Liver (tissue), 9 donors: ENCODE data around the gene RAB3B. TPM values are rescaled to one million over a fixed set of nuclear protein-coding genes. Genes with fewer than 3 reads are reported as not detected.

ENCODE experiments used
- DNase-seq: peaks from one replicate; pipeline ENCODE4 v3.0.0-alpha.2; 2017; ENCODE audit warnings: low spot score
- H3K27ac ChIP-seq, 2 donors: one replicate each; pipeline ENCODE4 v1.7.0; 2013; ENCODE audit warnings: inconsistent platforms in 2 of 2, low read length in 2 of 2, control low read depth in 1 of 2, low read depth in 1 of 2, mild to moderate bottlenecking in 1 of 2
- H3K27me3 ChIP-seq, 4 donors: one replicate each; pipeline versions ENCODE4 v1.6.1 to v1.7.0; 2013; ENCODE audit warnings: low read length in 3 of 4, inconsistent platforms in 1 of 4, mild to moderate bottlenecking in 1 of 4, moderate library complexity in 1 of 4; ENCODE audit not compliant: control insufficient read depth in 4 of 4, insufficient read depth in 4 of 4
- H3K36me3 ChIP-seq, 4 donors: one replicate each; pipeline versions ENCODE4 v1.6.1 to v1.7.0; 2013; ENCODE audit warnings: low read length in 3 of 4, mild to moderate bottlenecking in 3 of 4, low read depth in 1 of 4, moderate library complexity in 1 of 4; ENCODE audit not compliant: control insufficient read depth in 4 of 4, insufficient read depth in 3 of 4
- H3K4me1 ChIP-seq, 4 donors: one replicate each; pipeline versions ENCODE4 v1.6.1 to v1.7.0; 2013; ENCODE audit warnings: low read length in 3 of 4, mild to moderate bottlenecking in 3 of 4, moderate library complexity in 1 of 4; ENCODE audit not compliant: control insufficient read depth in 4 of 4, insufficient read depth in 4 of 4
- H3K4me3 ChIP-seq, 3 donors: one replicate each; pipeline versions ENCODE4 v1.6.1 to v1.7.0; 2013; ENCODE audit warnings: low read length in 3 of 3, control low read depth in 1 of 3, low read depth in 1 of 3, mild to moderate bottlenecking in 1 of 3
- H3K9ac ChIP-seq, 2 donors: one replicate each; pipeline ENCODE4 v1.7.0; 2013; ENCODE audit warnings: low read length in 2 of 2, mild to moderate bottlenecking in 2 of 2, moderate library complexity in 2 of 2, control low read depth in 1 of 2, low read depth in 1 of 2
- H3K9me3 ChIP-seq, 4 donors: one replicate each; pipeline versions ENCODE4 v1.6.1 to v1.7.0; 2013; ENCODE audit warnings: low read length in 3 of 4; ENCODE audit not compliant: control insufficient read depth in 4 of 4
- EGR1 ChIP-seq, 2 donors: IDR thresholded peaks; 2 replicates each; pipeline ENCODE4 v1.6.1; 2016 to 2018; ENCODE audit warnings: antibody characterized with exemption in 2 of 2, low read depth in 2 of 2
- FOXA1 ChIP-seq: IDR thresholded peaks from 2 replicates; pipeline ENCODE4 v1.6.1; 2016; ENCODE audit warnings: antibody characterized with exemption
- FOXA2 ChIP-seq: IDR thresholded peaks from 2 replicates; pipeline ENCODE4 v1.6.1; 2016; ENCODE audit warnings: antibody characterized with exemption
- GABPA ChIP-seq, 2 donors: IDR thresholded peaks in 1 of 2; conservative IDR thresholded peaks in 1 of 2; 2 replicates each; pipeline ENCODE4 v1.6.1; 2016; ENCODE audit warnings: antibody characterized with exemption in 2 of 2, mild to moderate bottlenecking in 1 of 2, moderate library complexity in 1 of 2
- HNF4A ChIP-seq, 2 donors: conservative IDR thresholded peaks; 2 replicates each; pipeline ENCODE4 v1.6.1; 2016; ENCODE audit warnings: antibody characterized with exemption in 2 of 2, mild to moderate bottlenecking in 2 of 2
- HNF4G ChIP-seq: IDR thresholded peaks from 2 replicates; pipeline ENCODE4 v1.6.1; 2016; ENCODE audit warnings: antibody characterized with exemption
- JUND ChIP-seq, 2 donors: IDR thresholded peaks; 2 replicates each; pipeline ENCODE4 v1.6.1; 2016; ENCODE audit warnings: antibody characterized with exemption in 2 of 2
- NR2F2 ChIP-seq: IDR thresholded peaks from 2 replicates; pipeline ENCODE4 v1.6.1; 2016; ENCODE audit warnings: antibody characterized with exemption
- RAD21 ChIP-seq, 2 donors: IDR thresholded peaks; 2 replicates each; pipeline ENCODE4 v1.6.1; 2016; ENCODE audit warnings: antibody characterized with exemption in 2 of 2, mild to moderate bottlenecking in 2 of 2
- RXRA ChIP-seq, 2 donors: IDR thresholded peaks; 2 replicates each; pipeline ENCODE4 v1.6.1; 2017 to 2018; ENCODE audit warnings: antibody characterized with exemption in 2 of 2, mild to moderate bottlenecking in 1 of 2
- SP1 ChIP-seq: IDR thresholded peaks from 2 replicates; pipeline ENCODE4 v1.6.1; 2018; ENCODE audit warnings: antibody characterized with exemption, mild to moderate bottlenecking
- TAF1 ChIP-seq: conservative IDR thresholded peaks from 2 replicates; pipeline ENCODE4 v1.6.1; 2016; ENCODE audit warnings: antibody characterized with exemption, mild to moderate bottlenecking
- YY1 ChIP-seq: IDR thresholded peaks from 2 replicates; pipeline ENCODE4 v1.6.1; 2016; ENCODE audit warnings: antibody characterized with exemption, mild to moderate bottlenecking
- WGBS: extraction: QIAGEN DNeasy Blood & Tissue Kit; methylation state at CpG from one replicate; pipeline ENCODE4 v1.1.7; 2013; 5-methylcytosine and 5-hydroxymethylcytosine counted together
- polyA plus RNA-seq, 2 donors: library from polyadenylated mRNA; stranded (reverse) in 1 of 2; unstranded in 1 of 2; fragments of 200-250 nt in 1 of 2; fragments of >200 nt in 1 of 2; fragmentation: Nextera tagmentation in 1 of 2; extraction: Ambion mirVana in 1 of 2; gene quantifications; one replicate each; pipeline versions ENCODE4 v1.2.1 to v1.2.3, GENCODE V29; 2013 to 2015
- total RNA-seq, 2 donors: library from RNA; depleted of rRNA; stranded (reverse); fragments of >200 nt; gene quantifications; one replicate each; pipeline ENCODE4 v1.2.3, GENCODE V29; 2014
- TF ChIP-seq, protein P1 (sequence below): fragments of 150-350 bp; IDR thresholded peaks from 2 replicates; pipeline ENCODE4 v1.5.1; 2017; ENCODE audit warnings: improper control_type of control experiment, low read depth, low read length; ENCODE audit not compliant: missing input control
- TF ChIP-seq, protein P2 (sequence below): IDR thresholded peaks from 2 replicates; pipeline ENCODE4 v1.6.1; 2016; ENCODE audit warnings: antibody characterized with exemption, mild to moderate bottlenecking
- TF ChIP-seq, protein P3 (sequence below): IDR thresholded peaks from 2 replicates; pipeline ENCODE4 v1.6.1; 2016; ENCODE audit warnings: antibody characterized with exemption
- TF ChIP-seq, protein P4 (sequence below): IDR thresholded peaks from 2 replicates; pipeline ENCODE4 v1.6.1; 2016; ENCODE audit warnings: antibody characterized with exemption
- TF ChIP-seq, protein P5 (sequence below): IDR thresholded peaks from 2 replicates; pipeline ENCODE4 v1.6.1; 2016; ENCODE audit warnings: antibody characterized with exemption
- donor health status: healthy.
- donor health status: healthy.
- donor health status: healthy.
- donor health status: healthy.
- donor health status: healthy.

Gene RAB3B
- total and polyA plus RNA-seq, 4 donors: 0.17 to 5.4 (median 0.32) TPM

DNA sequence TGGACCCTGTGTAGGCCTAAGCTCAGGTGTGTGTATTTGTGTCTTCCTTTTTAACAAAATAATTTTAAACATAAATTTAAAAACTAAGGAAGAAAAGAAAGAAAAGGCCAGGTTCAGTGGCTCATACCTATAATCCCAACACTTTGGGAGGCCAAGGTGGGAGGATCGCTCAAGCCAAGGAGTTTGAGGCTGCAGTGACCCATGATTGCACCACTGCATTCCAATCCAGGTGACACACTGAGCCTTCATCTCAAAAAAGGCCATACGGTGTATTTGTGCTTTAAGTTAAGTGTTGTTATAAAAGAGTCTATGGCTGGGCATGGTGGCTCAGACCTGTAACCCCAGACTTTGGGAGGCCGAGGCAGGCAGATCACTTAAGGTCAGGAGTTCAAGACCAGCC is 8.3 kb downstream of the RAB3B start:
- no peaks in the 10 kb centered on the region for H3K36me3 ChIP-seq
- no peak overlapping the region for H3K4me3 ChIP-seq
- no peaks in the 10 kb centered on the region for H3K27me3 ChIP-seq
- peaks cover 0 to 1% (median 0%) of the 10 kb centered on the region in 4 donors for H3K4me1 ChIP-seq
- H3K27ac ChIP-seq: no peak overlapping the region
- H3K9ac ChIP-seq: no peak overlapping the region
- 95% methylated on average over 3 of the region's 3 CpGs for WGBS
- DNase-seq: no peak
- H3K9me3 ChIP-seq: no peaks in the 10 kb centered on the region
- TF ChIP-seq HNF4A (conservative IDR thresholded peaks at IDR 0.05) (no peak), NR2F2 (no peak), EGR1 (IDR thresholded peaks at IDR 0.05; ENCODE audit: low read depth in 2 of 2) (no peak), HNF4G (no peak), RAD21 (IDR thresholded peaks at IDR 0.05) (no peak), YY1 (no peak), RXRA (IDR thresholded peaks at IDR 0.05) (no peak), GABPA (IDR thresholded peaks at IDR 0.05 in 1 of 2, conservative IDR thresholded peaks at IDR 0.05 in 1 of 2) (no peak), JUND (IDR thresholded peaks at IDR 0.05) (no peak), SP1 (no peak), FOXA2 (no peak), FOXA1 (no peak), TAF1 (no peak)
- TF ChIP-seq, protein P1, sequence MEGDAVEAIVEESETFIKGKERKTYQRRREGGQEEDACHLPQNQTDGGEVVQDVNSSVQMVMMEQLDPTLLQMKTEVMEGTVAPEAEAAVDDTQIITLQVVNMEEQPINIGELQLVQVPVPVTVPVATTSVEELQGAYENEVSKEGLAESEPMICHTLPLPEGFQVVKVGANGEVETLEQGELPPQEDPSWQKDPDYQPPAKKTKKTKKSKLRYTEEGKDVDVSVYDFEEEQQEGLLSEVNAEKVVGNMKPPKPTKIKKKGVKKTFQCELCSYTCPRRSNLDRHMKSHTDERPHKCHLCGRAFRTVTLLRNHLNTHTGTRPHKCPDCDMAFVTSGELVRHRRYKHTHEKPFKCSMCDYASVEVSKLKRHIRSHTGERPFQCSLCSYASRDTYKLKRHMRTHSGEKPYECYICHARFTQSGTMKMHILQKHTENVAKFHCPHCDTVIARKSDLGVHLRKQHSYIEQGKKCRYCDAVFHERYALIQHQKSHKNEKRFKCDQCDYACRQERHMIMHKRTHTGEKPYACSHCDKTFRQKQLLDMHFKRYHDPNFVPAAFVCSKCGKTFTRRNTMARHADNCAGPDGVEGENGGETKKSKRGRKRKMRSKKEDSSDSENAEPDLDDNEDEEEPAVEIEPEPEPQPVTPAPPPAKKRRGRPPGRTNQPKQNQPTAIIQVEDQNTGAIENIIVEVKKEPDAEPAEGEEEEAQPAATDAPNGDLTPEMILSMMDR: no peak
- TF ChIP-seq, protein P2, sequence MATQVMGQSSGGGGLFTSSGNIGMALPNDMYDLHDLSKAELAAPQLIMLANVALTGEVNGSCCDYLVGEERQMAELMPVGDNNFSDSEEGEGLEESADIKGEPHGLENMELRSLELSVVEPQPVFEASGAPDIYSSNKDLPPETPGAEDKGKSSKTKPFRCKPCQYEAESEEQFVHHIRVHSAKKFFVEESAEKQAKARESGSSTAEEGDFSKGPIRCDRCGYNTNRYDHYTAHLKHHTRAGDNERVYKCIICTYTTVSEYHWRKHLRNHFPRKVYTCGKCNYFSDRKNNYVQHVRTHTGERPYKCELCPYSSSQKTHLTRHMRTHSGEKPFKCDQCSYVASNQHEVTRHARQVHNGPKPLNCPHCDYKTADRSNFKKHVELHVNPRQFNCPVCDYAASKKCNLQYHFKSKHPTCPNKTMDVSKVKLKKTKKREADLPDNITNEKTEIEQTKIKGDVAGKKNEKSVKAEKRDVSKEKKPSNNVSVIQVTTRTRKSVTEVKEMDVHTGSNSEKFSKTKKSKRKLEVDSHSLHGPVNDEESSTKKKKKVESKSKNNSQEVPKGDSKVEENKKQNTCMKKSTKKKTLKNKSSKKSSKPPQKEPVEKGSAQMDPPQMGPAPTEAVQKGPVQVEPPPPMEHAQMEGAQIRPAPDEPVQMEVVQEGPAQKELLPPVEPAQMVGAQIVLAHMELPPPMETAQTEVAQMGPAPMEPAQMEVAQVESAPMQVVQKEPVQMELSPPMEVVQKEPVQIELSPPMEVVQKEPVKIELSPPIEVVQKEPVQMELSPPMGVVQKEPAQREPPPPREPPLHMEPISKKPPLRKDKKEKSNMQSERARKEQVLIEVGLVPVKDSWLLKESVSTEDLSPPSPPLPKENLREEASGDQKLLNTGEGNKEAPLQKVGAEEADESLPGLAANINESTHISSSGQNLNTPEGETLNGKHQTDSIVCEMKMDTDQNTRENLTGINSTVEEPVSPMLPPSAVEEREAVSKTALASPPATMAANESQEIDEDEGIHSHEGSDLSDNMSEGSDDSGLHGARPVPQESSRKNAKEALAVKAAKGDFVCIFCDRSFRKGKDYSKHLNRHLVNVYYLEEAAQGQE: no peak
- TF ChIP-seq, protein P3, sequence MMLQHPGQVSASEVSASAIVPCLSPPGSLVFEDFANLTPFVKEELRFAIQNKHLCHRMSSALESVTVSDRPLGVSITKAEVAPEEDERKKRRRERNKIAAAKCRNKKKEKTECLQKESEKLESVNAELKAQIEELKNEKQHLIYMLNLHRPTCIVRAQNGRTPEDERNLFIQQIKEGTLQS: no peak
- TF ChIP-seq, protein P4, sequence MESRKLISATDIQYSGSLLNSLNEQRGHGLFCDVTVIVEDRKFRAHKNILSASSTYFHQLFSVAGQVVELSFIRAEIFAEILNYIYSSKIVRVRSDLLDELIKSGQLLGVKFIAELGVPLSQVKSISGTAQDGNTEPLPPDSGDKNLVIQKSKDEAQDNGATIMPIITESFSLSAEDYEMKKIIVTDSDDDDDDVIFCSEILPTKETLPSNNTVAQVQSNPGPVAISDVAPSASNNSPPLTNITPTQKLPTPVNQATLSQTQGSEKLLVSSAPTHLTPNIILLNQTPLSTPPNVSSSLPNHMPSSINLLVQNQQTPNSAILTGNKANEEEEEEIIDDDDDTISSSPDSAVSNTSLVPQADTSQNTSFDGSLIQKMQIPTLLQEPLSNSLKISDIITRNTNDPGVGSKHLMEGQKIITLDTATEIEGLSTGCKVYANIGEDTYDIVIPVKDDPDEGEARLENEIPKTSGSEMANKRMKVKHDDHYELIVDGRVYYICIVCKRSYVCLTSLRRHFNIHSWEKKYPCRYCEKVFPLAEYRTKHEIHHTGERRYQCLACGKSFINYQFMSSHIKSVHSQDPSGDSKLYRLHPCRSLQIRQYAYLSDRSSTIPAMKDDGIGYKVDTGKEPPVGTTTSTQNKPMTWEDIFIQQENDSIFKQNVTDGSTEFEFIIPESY: no peak
- TF ChIP-seq, protein P5, sequence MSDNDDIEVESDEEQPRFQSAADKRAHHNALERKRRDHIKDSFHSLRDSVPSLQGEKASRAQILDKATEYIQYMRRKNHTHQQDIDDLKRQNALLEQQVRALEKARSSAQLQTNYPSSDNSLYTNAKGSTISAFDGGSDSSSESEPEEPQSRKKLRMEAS: no peak
